ENCODE data around the gene SULF2.

GRCh38 chr20:47686545-47686944, 98.7 kb downstream of the SULF2 start:
- TF ChIP-seq CTCF (IDR thresholded peaks at IDR 0.05) (no peak), EZH2phosphoT487 (IDR thresholded peaks at IDR 0.05) (no peak)
